Fibroblast of mammary gland (primary cell): ENCODE results near the gene POU6F1.
A peak's percentile ranks its signal among the peaks of the same experiment; 100 is the strongest.
"Not testable (repeated sequence)": the region's sequence is repeated elsewhere in the genome, so short reads cannot be mapped to it uniquely, and the experiment has no call there.

Source experiments
- DNase-seq: peaks from one replicate; pipeline ENCODE4 v3.0.0-alpha.2; 2010; ENCODE audit warnings: low read depth
- H3K4me3 ChIP-seq: 2 replicates; pipeline ENCODE4 v1.5.1; 2011; ENCODE audit warnings: low read depth, mild to moderate bottlenecking, low read length, moderate library complexity; ENCODE audit not compliant: control insufficient read depth
- TF ChIP-seq, protein P1 (sequence below): conservative IDR thresholded peaks from 2 replicates; pipeline ENCODE4 v1.5.1; 2011; ENCODE audit warnings: low read depth, low read length, inconsistent platforms; ENCODE audit not compliant: control insufficient read depth, insufficient read depth

POU6F1 gene, protein sequence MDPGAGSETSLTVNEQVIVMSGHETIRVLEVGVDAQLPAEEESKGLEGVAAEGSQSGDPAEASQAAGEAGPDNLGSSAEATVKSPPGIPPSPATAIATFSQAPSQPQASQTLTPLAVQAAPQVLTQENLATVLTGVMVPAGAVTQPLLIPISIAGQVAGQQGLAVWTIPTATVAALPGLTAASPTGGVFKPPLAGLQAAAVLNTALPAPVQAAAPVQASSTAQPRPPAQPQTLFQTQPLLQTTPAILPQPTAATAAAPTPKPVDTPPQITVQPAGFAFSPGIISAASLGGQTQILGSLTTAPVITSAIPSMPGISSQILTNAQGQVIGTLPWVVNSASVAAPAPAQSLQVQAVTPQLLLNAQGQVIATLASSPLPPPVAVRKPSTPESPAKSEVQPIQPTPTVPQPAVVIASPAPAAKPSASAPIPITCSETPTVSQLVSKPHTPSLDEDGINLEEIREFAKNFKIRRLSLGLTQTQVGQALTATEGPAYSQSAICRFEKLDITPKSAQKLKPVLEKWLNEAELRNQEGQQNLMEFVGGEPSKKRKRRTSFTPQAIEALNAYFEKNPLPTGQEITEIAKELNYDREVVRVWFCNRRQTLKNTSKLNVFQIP

DNA sequence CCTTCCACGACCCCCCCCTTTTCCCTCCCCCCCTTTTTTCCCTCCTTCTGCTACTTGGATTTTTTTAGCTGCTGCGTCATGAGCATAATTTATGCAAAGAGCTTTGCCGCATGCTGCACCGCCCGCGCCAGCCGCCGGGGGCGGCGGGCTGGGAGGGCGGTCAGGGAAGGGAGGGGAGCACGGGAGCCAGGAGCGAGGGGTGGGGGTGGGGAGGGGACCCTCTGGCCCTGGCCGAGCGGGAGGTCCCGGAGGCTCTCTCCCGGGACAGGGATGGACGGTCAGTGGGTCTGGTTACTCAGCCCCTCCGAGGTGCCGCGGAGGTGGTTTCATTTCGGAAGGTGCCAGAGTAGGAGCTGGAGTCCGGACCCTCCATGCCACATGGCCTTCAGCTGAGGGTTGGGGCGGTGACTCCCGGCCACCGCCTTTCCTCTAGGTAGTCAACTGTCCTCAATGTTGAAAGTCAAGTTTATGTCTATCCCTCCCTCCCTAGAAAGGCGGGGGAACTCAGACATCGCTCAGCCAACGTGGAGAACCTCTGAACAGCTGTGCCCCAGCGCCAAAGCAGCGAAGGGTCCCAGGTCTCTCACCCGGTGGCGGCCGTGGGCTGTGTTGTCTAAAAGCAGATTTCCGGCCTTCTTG lies at the start of gene POU6F1:
Gene POU6F1, minus strand, starts transcription at position 95 of the 639 bp plus-strand sequence. CDS start 11,226 bp downstream, outside the sequence.
- TF ChIP-seq, protein P1, sequence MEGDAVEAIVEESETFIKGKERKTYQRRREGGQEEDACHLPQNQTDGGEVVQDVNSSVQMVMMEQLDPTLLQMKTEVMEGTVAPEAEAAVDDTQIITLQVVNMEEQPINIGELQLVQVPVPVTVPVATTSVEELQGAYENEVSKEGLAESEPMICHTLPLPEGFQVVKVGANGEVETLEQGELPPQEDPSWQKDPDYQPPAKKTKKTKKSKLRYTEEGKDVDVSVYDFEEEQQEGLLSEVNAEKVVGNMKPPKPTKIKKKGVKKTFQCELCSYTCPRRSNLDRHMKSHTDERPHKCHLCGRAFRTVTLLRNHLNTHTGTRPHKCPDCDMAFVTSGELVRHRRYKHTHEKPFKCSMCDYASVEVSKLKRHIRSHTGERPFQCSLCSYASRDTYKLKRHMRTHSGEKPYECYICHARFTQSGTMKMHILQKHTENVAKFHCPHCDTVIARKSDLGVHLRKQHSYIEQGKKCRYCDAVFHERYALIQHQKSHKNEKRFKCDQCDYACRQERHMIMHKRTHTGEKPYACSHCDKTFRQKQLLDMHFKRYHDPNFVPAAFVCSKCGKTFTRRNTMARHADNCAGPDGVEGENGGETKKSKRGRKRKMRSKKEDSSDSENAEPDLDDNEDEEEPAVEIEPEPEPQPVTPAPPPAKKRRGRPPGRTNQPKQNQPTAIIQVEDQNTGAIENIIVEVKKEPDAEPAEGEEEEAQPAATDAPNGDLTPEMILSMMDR: peak; percentile 40
- peak within 1 kb of the TSS; percentile 73 for H3K4me3 ChIP-seq
- peak; percentile 72 for DNase-seq

- no peak overlapping the region for H3K4me3 ChIP-seq
- TF ChIP-seq, protein P1: no peak
- no peak for DNase-seq
Measured at GRCh38 chr12:51265024-51265423, 47.2 kb upstream of the POU6F1 start.

DNA sequence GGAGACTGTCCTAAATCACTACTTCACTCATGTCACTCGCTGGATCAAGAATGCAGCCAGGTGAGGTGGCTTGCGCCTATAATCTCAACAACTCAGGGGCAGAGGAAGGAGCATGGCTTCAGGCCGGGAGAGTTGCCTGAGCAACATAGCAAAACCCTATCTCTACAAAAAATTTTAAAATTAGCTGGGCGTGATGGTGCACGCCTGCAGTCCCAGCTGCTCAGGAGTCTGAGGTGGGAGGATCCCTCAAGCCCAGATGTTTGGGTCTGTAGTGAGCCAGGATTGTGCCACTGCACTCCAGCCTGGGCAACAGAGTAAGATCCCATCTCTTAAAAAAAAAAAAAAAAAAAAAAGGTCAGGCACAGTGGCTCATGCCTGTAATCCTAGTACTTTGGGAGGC lies 46.4 kb upstream of the POU6F1 start:
- no peak overlapping the region for H3K4me3 ChIP-seq
- no peak for DNase-seq
- TF ChIP-seq, protein P1: no peak

- no peak overlapping the region for H3K4me3 ChIP-seq
- TF ChIP-seq, protein P1: no peak
- no peak for DNase-seq
Measured at GRCh38 chr12:51263341-51263740, 45.5 kb upstream of the POU6F1 start.

GRCh38 chr12:51262758-51263177 lies 44.9 kb upstream of the POU6F1 start:
- no peak overlapping the region for H3K4me3 ChIP-seq
- DNase-seq: peak; percentile 66

GRCh38 chr12:51259600-51259999 lies 41.7 kb upstream of the POU6F1 start:
- not testable (repeated sequence) for DNase-seq, H3K4me3 ChIP-seq

More at GRCh38 chr12:51262758-51263177, 44.9 kb upstream of the POU6F1 start:
- TF ChIP-seq, protein P1: peak; percentile 38

GRCh38 chr12:51254536-51254935 lies 36.7 kb upstream of the POU6F1 start:
- TF ChIP-seq, protein P1: no peak
- no peak overlapping the region for H3K4me3 ChIP-seq
- DNase-seq: no peak
